Fibroblast of lung (primary cell): ENCODE data around the gene TRPM3.

Experiments
- EZH2 ChIP-seq: IDR thresholded peaks from 2 replicates; pipeline ENCODE4 v1.5.1; 2012; ENCODE audit warnings: low read length, control low read depth, mild to moderate bottlenecking; ENCODE audit errors: missing control alignments
- TF ChIP-seq, protein P1 (sequence below), 2 donors: IDR thresholded peaks in 1 of 2; conservative IDR thresholded peaks in 1 of 2; 1 replicate in 1 of 2; 2 replicates in 1 of 2; pipeline ENCODE4 v1.5.1; 2011 to 2012; ENCODE audit warnings: low read length in 2 of 2, control low read depth in 1 of 2, inconsistent platforms in 1 of 2, low read depth in 1 of 2, mild to moderate bottlenecking in 1 of 2

DNA sequence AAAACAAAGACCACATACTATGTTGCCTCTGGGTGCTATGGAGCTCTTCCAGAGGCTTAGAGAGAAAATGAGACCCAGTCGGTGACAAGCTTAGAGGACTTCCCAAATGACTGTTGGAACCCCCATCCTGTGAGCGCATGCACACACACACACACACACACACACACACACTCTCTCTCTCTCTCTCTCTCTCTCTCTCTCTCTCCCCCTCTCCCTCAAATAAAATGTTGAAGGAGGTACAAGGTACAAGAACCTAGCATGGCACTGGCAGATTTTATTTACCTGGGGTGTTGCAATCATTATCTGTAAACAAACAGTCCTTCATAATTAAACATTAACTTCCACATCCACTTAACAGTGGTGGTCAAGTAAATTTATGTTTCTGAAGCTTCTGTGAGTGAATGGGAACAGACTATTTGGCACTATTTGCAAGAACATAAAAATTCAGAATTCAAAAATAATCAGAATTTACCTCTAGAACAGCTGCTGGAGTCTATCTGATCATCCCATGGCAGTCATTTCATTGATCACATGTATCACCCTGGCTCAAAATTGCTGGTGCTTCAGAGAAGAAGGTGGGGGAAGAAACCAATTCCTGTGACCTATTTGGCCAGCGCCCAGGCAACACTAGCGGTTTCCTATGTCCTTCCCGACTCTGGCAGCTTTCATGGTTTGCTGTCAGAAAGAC, 24.9 kb downstream of the TRPM3 start:
- TF ChIP-seq, protein P1, sequence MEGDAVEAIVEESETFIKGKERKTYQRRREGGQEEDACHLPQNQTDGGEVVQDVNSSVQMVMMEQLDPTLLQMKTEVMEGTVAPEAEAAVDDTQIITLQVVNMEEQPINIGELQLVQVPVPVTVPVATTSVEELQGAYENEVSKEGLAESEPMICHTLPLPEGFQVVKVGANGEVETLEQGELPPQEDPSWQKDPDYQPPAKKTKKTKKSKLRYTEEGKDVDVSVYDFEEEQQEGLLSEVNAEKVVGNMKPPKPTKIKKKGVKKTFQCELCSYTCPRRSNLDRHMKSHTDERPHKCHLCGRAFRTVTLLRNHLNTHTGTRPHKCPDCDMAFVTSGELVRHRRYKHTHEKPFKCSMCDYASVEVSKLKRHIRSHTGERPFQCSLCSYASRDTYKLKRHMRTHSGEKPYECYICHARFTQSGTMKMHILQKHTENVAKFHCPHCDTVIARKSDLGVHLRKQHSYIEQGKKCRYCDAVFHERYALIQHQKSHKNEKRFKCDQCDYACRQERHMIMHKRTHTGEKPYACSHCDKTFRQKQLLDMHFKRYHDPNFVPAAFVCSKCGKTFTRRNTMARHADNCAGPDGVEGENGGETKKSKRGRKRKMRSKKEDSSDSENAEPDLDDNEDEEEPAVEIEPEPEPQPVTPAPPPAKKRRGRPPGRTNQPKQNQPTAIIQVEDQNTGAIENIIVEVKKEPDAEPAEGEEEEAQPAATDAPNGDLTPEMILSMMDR (conservative IDR thresholded peaks at IDR 0.05 in 1 of 2, IDR thresholded peaks at IDR 0.05 in 1 of 2; ENCODE audit: low read depth in 1 of 2, low read length in 2 of 2) = no peak
- TF ChIP-seq EZH2 = no peak
